GM12865 (cell line): Measurements from ENCODE around the gene TEAD2.

Source experiments
- DNase-seq: peaks from one replicate; pipeline ENCODE4 v3.0.0; 2010; ENCODE audit warnings: low read depth
- H3K4me3 ChIP-seq: 2 replicates; pipeline ENCODE4 v1.5.1; 2011; ENCODE audit warnings: mild to moderate bottlenecking, low read depth, low read length, control low read depth
- TF ChIP-seq, protein P1 (sequence below): IDR thresholded peaks from 2 replicates; pipeline ENCODE4 v1.5.1; 2011; ENCODE audit warnings: low read length, control low read depth, low read depth, inconsistent platforms; ENCODE audit not compliant: insufficient read depth; ENCODE audit errors: missing control alignments

TEAD2 gene

DNA sequence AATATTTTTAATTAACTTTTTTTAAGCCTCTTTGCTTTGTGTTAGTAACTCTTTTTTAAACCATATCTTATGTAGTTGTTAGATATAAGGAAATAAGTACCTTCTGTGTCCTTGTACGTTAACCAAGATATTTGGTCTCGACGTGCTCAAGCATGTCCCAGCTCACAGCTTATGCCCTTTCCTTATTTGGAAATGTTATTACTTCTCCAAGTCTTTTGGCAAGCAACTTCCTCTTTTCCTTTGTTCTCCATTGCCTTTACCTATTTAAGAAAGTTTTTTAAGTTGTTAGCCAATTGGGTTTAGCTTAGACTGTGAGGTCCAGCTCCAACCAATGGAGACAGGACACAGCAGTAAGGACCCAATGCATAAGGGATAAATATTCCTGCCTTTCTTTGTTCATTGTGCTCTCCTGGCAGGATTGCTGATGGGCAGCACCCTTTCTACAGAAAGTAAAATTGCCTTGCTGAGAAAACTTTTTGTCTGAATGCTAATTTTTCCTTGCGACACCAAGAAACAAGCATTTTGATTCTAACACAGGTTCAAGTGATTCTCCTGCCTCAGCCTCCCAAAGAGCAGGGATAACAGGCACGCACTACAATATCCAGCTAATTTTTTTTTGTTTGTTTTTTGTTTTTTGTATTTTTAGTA is 6.6 kb upstream of the TEAD2 start:
- no peak for DNase-seq
- TF ChIP-seq, protein P1, sequence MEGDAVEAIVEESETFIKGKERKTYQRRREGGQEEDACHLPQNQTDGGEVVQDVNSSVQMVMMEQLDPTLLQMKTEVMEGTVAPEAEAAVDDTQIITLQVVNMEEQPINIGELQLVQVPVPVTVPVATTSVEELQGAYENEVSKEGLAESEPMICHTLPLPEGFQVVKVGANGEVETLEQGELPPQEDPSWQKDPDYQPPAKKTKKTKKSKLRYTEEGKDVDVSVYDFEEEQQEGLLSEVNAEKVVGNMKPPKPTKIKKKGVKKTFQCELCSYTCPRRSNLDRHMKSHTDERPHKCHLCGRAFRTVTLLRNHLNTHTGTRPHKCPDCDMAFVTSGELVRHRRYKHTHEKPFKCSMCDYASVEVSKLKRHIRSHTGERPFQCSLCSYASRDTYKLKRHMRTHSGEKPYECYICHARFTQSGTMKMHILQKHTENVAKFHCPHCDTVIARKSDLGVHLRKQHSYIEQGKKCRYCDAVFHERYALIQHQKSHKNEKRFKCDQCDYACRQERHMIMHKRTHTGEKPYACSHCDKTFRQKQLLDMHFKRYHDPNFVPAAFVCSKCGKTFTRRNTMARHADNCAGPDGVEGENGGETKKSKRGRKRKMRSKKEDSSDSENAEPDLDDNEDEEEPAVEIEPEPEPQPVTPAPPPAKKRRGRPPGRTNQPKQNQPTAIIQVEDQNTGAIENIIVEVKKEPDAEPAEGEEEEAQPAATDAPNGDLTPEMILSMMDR: no peak
- H3K4me3 ChIP-seq: no peak overlapping the region

DNA sequence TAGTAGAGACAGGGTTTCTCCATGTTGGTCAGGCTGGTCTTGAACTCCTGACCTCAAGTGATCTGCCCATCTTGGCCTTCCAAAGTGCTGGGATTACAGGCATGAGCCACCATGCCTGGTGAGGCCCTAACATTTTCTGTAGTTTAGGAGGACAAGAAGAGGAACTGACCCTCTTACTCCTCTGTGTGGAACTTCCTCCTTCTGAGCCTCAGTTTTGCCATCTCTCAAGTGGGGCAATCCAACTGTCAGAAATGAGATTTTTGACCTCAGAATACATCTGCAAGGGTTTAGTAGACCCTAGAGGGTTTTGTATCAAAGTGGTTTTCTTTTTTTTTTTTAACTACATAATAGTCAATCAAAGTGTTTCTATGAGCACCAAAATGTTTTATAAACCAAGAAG is 3.9 kb upstream of the TEAD2 start:
- no peak for DNase-seq
- H3K4me3 ChIP-seq: no peak overlapping the region
- TF ChIP-seq, protein P1: no peak

DNA sequence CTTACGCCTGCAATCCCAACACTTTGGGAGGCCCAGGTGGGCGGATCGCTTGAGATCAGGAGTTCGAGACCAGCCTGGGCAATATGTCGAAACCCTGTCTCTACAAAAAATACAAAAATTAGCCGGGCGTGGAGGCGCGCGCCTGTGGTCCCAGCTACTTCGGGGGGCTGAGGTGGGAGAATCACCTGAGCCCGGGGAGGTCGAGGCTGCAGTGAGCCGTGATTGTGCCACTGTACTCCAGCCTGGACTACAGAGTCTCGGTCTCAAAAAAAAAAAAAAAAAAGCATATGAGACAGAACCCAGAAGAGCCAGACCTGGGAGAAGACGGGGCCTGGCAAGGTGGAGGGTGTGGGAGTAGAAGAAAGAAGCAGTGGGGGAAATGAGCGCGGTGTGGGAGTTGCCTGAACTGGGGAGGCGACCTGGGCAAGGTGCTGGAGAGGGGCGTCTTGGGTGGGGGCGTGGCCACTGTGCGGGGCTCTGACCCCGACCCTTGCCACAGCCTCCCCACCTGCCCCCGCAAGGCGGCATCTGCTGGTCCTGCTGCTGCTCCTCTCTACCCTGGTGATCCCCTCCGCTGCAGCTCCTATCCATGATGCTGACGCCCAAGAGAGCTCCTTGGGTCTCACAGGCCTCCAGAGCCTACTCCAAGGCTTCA is 2.0 kb upstream of the TEAD2 start:
- TF ChIP-seq, protein P1: no peak
- DNase-seq: no peak
- H3K4me3 ChIP-seq: no peak overlapping the region

DNA sequence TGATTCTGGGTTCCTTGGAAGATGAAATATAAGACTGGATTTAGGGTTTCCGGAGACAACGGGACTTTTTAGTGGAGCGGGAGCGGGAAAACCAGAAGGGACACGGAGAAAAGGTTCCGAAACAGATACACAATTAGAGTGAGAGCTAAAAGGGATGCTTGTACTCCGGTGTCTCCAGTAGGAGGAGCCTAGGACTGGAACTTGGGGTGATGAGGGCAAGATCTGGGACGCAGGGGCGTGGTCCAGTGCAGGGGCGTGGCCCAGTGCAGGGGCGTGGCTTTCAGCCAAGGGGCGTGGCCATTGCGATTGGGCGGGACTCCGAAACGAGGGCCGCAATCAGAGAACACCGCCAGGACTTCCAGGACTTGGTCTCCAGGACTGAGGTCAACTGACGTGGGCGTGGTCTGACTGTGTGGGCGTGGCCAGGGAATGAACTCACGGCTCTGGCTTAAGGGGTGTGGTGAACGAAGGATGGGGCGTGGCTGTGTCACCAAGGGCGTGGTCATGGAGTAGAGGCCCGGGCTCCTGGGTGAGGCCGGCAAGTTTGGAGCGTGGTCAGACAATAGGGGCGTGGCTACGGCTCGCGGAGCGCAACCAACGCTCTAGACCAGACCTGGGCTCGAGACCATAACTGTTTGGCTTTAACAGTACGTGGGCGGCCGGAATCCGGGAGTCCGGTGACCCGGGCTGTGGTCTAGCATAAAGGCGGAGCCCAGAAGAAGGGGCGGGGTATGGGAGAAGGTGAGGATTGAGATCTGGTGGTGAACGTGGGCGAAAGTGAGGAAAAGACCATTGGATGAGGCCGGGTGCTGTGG is 1.3 kb upstream of the TEAD2 start, which contains the start of gene DKKL1:
TSS of gene DKKL1 (plus strand) at position 610 of the 815 bp plus-strand sequence. CDS start at position 732, 122 bp downstream.
- no peak within 1 kb of the TSS for H3K4me3 ChIP-seq
- DNase-seq: peak; percentile 89
- TF ChIP-seq, protein P1: no peak

DNA sequence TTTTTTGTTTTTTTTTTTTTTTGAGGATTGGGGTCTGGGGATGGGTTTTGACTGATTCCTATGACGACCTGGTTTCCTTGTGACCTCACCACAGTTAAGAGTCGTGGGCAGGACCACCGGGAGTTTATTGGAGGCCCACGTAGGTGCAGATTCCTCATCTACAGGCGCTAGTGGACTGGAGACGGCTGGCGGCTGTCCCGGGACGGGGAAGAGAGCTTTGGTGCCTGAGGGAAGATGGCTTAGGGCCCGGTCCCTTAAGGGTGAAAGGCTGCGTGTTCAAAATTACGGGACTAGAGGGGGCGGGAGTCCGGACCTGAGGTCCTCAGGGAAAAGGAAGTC is 682 bp upstream of the TEAD2 start:
- no peak for DNase-seq
- H3K4me3 ChIP-seq: no peak overlapping the region
- TF ChIP-seq, protein P1: no peak

DNA sequence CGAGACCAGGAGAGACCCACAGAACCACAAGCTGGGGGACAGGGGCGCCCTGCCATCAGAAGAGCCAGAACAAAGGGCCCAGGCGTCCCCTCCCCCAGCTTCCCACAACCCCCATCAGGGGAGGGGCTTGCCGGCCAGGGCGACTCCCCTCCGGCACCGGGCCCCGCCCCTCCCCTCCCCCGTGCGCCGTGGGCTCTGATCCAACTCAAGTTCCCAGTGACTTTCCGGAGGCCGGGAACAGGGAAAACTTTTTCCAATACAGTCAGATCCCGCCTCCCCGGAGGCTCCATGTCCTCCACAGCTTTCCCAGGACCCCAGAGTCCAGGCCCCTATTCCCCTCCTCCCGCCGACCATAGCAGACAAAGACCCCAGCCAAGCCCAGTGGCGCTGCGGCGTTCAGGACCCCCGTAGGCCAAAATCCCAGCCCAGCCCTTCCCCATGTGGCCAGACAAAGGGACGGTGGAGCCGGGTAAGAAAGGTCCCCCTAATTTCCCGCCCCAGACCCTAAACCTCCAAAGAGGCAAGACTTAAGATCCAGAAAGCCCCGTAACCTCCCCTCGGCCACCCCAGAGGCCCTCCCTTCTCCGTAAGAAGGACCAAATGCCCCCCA is 673 bp downstream of the TEAD2 start:
- DNase-seq: no peak
- no peak overlapping the region for H3K4me3 ChIP-seq
- TF ChIP-seq, protein P1: no peak
